HG03064 (cell line): Measurements from ENCODE around the gene FAM90A1.
"Not testable (repeated sequence)": the region's sequence is repeated elsewhere in the genome, so short reads cannot be mapped to it uniquely, and the experiment has no call there.

ENCODE experiments used
- ATAC-seq: cut with Tn5 transposase; IDR thresholded peaks from one replicate; pipeline ENCODE4 v1.9.1; 2021; ENCODE audit warnings: low read depth; ENCODE audit not compliant: unreplicated experiment

The FAM90A1 gene

GRCh38 chr12:8179989-8180585 is 47.3 kb downstream of the FAM90A1 start:
- ATAC-seq = not testable (repeated sequence)

- not testable (repeated sequence) for ATAC-seq
Observed at GRCh38 chr12:8172911-8173310, 54.5 kb downstream of the FAM90A1 start.
